GM23338 (cell line): Measurements from ENCODE around the gene S100A1. TPM values are rescaled to one million over a fixed set of nuclear protein-coding genes. Genes with fewer than 3 reads are reported as not detected.

ENCODE experiments used
- ATAC-seq: fragments of 200-7000 bp; cut with Tn5 transposase; 3 replicates; pipeline ENCODE4 v1.9.1; 2020
- DNase-seq: peaks from one replicate; pipeline ENCODE4 v3.0.0-alpha.2; 2015; ENCODE audit warnings: low spot score
- H2AFZ ChIP-seq: fragments of 200-600 bp; sonication (generic); 2 replicates; pipeline ENCODE4 v1.8.0; 2016; ENCODE audit warnings: antibody characterized with exemption, mild to moderate bottlenecking, moderate library complexity
- H3F3A ChIP-seq: fragments of 200-600 bp; sonication (generic); replicated peaks from 2 replicates; pipeline ENCODE4 v1.8.0; 2017; ENCODE audit warnings: antibody characterized with exemption, mixed run types, low read depth
- H3K27ac ChIP-seq: fragments of 200-600 bp; sonication (generic); 2 replicates; pipeline ENCODE4 v1.6.1; 2016; ENCODE audit warnings: low read depth
- H3K27me3 ChIP-seq: fragments of 200-600 bp; sonication (generic); 2 replicates; pipeline ENCODE4 v1.8.0; 2016; ENCODE audit warnings: mild to moderate bottlenecking, mixed run types, moderate library complexity; ENCODE audit not compliant: insufficient read depth
- H3K36me3 ChIP-seq: fragments of 200-600 bp; sonication (generic); 2 replicates; pipeline ENCODE4 v1.8.0; 2016; ENCODE audit warnings: mild to moderate bottlenecking; ENCODE audit not compliant: insufficient read depth
- H3K4me1 ChIP-seq: fragments of 200-600 bp; sonication (generic); 2 replicates; pipeline ENCODE4 v1.8.0; 2016; ENCODE audit warnings: mild to moderate bottlenecking, moderate library complexity; ENCODE audit not compliant: insufficient read depth
- H3K4me2 ChIP-seq: fragments of 200-600 bp; sonication (generic); 2 replicates; pipeline ENCODE4 v1.7.1; 2017; ENCODE audit warnings: mixed run types
- H3K4me3 ChIP-seq: fragments of 200-600 bp; sonication (generic); 2 replicates; pipeline ENCODE4 v1.6.1; 2016; ENCODE audit warnings: mixed run types
- H3K79me2 ChIP-seq: fragments of 200-600 bp; sonication (generic); replicated peaks from 2 replicates; pipeline ENCODE4 v1.8.0; 2017; ENCODE audit warnings: mild to moderate bottlenecking; ENCODE audit not compliant: insufficient read depth
- H3K9me2 ChIP-seq: fragments of 200-600 bp; sonication (generic); 2 replicates; pipeline ENCODE4 v1.8.0; 2017; ENCODE audit not compliant: insufficient read depth
- H4K20me1 ChIP-seq: fragments of 200-600 bp; sonication (generic); replicated peaks from 2 replicates; pipeline ENCODE4 v1.8.0; 2017; ENCODE audit warnings: mild to moderate bottlenecking; ENCODE audit not compliant: insufficient read depth
- H3K27ac Mint-ChIP-seq: 2 replicates; pipeline ENCODE4 v1.8.0; 2020; ENCODE audit warnings: inconsistent platforms, mild to moderate bottlenecking, moderate library complexity, mixed read lengths
- H3K27me3 Mint-ChIP-seq: 3 replicates; pipeline ENCODE4 v1.8.0; 2022; ENCODE audit warnings: low read depth, mild to moderate bottlenecking, moderate library complexity, mixed read lengths, inconsistent platforms; ENCODE audit not compliant: insufficient read depth, poor library complexity
- H3K36me3 Mint-ChIP-seq: 3 replicates; pipeline ENCODE4 v1.8.0; 2021; ENCODE audit warnings: low read depth, mild to moderate bottlenecking, inconsistent platforms, moderate library complexity, mixed read lengths
- H3K4me1 Mint-ChIP-seq: 3 replicates; pipeline ENCODE4 v1.8.0; 2020; ENCODE audit warnings: mild to moderate bottlenecking, inconsistent platforms, mixed read lengths
- H3K4me3 Mint-ChIP-seq: 3 replicates; pipeline ENCODE4 v1.8.0; 2021; ENCODE audit warnings: moderate library complexity, mild to moderate bottlenecking, inconsistent platforms, mixed read lengths
- H3K9me3 Mint-ChIP-seq: 3 replicates; pipeline ENCODE4 v1.8.0; 2020; ENCODE audit warnings: moderate library complexity, mild to moderate bottlenecking, inconsistent platforms, mixed read lengths
- CREB1 ChIP-seq: fragments of 250-450 bp; sonication (Bioruptor Pico); IDR thresholded peaks from 2 replicates; pipeline ENCODE4 v1.5.0; 2020; ENCODE audit warnings: low read depth, mild to moderate bottlenecking, moderate library complexity
- CTCF ChIP-seq, 2 experiments: fragments of 200-600 bp in 1 of 2; sonication (generic) in 1 of 2; conservative IDR thresholded peaks; 2 replicates each; pipeline versions ENCODE4 v1.5.1 to v1.6.1; 2016 to 2017; ENCODE audit warnings: antibody characterized with exemption in 2 of 2, low read depth in 2 of 2, mild to moderate bottlenecking in 2 of 2, moderate library complexity in 1 of 2
- EZH2 ChIP-seq: fragments of 200-600 bp; sonication (generic); IDR thresholded peaks from one replicate; pipeline ENCODE4 v1.8.0; 2017; ENCODE audit warnings: antibody characterized with exemption, mild to moderate bottlenecking, low read depth; ENCODE audit not compliant: unreplicated experiment
- EZH2phosphoT487 ChIP-seq: fragments of 200-600 bp; sonication (generic); IDR thresholded peaks from one replicate; pipeline ENCODE4 v1.8.1; 2018; ENCODE audit warnings: antibody characterized with exemption; ENCODE audit not compliant: unreplicated experiment
- NANOG ChIP-seq: IDR thresholded peaks from 2 replicates; pipeline ENCODE4 v1.6.1; 2016; ENCODE audit warnings: antibody characterized with exemption, borderline replicate concordance
- POLR2AphosphoS5 ChIP-seq: IDR thresholded peaks from 2 replicates; pipeline ENCODE4 v1.6.1; 2016; ENCODE audit warnings: antibody characterized with exemption, low read depth
- REST ChIP-seq: IDR thresholded peaks from one replicate; pipeline ENCODE4 v1.6.1; 2018; ENCODE audit warnings: antibody characterized with exemption; ENCODE audit not compliant: unreplicated experiment
- STAT1 ChIP-seq: IDR thresholded peaks from one replicate; pipeline ENCODE4 v1.6.1; 2016; ENCODE audit warnings: antibody characterized with exemption; ENCODE audit not compliant: unreplicated experiment
- ZNF114 ChIP-seq: fragments of 250-450 bp; sonication (Bioruptor Pico); IDR thresholded peaks from 2 replicates; pipeline ENCODE4 v1.5.0; 2020; ENCODE audit warnings: mild to moderate bottlenecking, moderate library complexity
- ZNF331 ChIP-seq: fragments of 250-450 bp; sonication (Bioruptor Pico); IDR thresholded peaks from 2 replicates; pipeline ENCODE4 v1.5.0; 2020; ENCODE audit warnings: low read depth, mild to moderate bottlenecking, moderate library complexity
- ZNF462 ChIP-seq: fragments of 250-450 bp; sonication (Bioruptor Pico); IDR thresholded peaks from 2 replicates; pipeline ENCODE4 v1.5.0; 2020; ENCODE audit warnings: mild to moderate bottlenecking, moderate library complexity
- polyA plus RNA-seq: library from polyadenylated mRNA; unstranded; fragments of >200 nt; fragmentation: Nextera tagmentation; extraction: Ambion mirVana; gene quantifications from 2 replicates; pipeline ENCODE4 v1.2.1, GENCODE V29; 2016
- total RNA-seq: library from RNA; depleted of rRNA; stranded (reverse); fragments of >200 nt; shearing (Covaris generic); gene quantifications from 2 replicates; pipeline ENCODE4 v1.2.3, GENCODE V29; 2014

S100A1 gene
- total and polyA plus RNA-seq, 2 experiments from 2014 or later: 0.13 to 0.66 TPM

GRCh38 chr1:153679337-153680119 is 51.3 kb downstream of the S100A1 start:
- Histone ChIP-seq H3K4me1 (peaks cover 6% of the 10 kb centered on the region), H3K9me2 (no peaks in the 10 kb centered on the region), H3K27ac (no peak overlapping the region), H3K4me2 (peak overlapping the region; percentile 99), H3K36me3 (no peaks in the 10 kb centered on the region), H2AFZ (peak overlapping the region; percentile 98), H4K20me1 (no peaks in the 10 kb centered on the region), H3F3A (peaks cover 7% of the 10 kb centered on the region), H3K4me3 (peak overlapping the region; percentile 85), H3K27me3 (peaks cover 35% of the 10 kb centered on the region), H3K79me2 (no peaks in the 10 kb centered on the region)
- TF ChIP-seq POLR2AphosphoS5 (no peak), REST (no peak), STAT1 (no peak), EZH2 (no peak), ZNF331 (no peak), NANOG (no peak), CREB1 (CRISPR knock-in tag) (no peak), CTCF (conservative IDR thresholded peaks at IDR 0.05; ENCODE audit: low read depth in 2 of 2) (no peak), ZNF114 (CRISPR knock-in tag) (no peak), ZNF462 (no peak), EZH2phosphoT487 (no peak)
- Mint-ChIP-seq H3K27me3 (peaks cover 24% of the 10 kb centered on the region), H3K27ac (peak overlapping the region; percentile 22; the same call in 1 of the 2 replicates), H3K9me3 (no peaks in the 10 kb centered on the region; the same call in 1 of the 3 replicates), H3K4me3 (peak overlapping the region; percentile 84), H3K4me1 (peaks cover 24% of the 10 kb centered on the region), H3K36me3 (peaks cover 25% of the 10 kb centered on the region)
- ATAC-seq: peak; percentile 41
- peak; percentile 57 for DNase-seq
